Measurements from ENCODE around the gene LRMDA.

LRMDA gene

GRCh38 chr10:76108563-76109359, 677.3 kb downstream of the LRMDA start:
- DNase-seq (ENCODE audit: low read depth in 2 of 2, low spot score in 1 of 2), result no peak

DNA sequence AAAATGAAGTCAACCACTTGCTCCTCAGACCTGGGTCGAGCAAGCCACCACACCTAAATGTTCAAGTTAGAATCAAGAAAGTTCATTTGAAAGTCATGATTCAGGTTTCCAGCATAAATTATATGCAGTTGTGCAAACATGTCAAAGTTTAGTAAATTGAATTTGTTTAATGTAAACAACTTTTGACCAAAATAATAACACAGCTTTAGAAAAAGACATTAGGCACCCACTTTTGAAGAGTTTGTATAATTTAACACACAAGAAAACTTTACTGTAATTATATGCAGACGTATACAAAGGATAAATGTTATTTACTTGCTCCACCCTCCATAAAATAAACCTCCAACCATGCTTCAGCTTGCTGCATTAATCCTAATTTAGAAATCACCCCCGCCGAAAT, 680.0 kb downstream of the LRMDA start:
- no peak for DNase-seq (ENCODE audit: low read depth in 2 of 2, low spot score in 1 of 2)

- DNase-seq (ENCODE audit: low read depth in 2 of 2, low spot score in 1 of 2), result no peak
Measured at GRCh38 chr10:76111986-76112825, 680.8 kb downstream of the LRMDA start.

DNA sequence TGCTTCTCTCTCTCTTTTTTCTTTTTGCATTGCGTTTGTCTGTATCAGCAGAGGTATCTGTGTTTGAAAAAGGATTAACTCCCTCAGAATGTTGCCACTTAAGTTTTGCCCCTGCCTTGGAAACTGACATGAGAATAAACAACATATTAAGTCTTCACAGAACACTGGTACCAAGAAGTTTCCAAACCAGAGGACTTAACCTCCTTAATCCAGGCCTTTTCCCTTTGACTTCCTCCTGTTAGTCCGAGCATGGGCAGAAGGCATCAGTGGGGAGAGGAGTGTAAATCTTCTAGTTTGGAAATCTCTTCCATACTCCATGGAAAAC, 681.4 kb downstream of the LRMDA start:
- no peak for DNase-seq (ENCODE audit: low read depth in 2 of 2, low spot score in 1 of 2)

- no peak for DNase-seq (ENCODE audit: low read depth in 2 of 2, low spot score in 1 of 2)
Measured at GRCh38 chr10:76113952-76114351, 682.5 kb downstream of the LRMDA start.

- DNase-seq (ENCODE audit: low read depth in 2 of 2, low spot score in 1 of 2), result no peak
Measured at GRCh38 chr10:76114581-76115001, 683.2 kb downstream of the LRMDA start.

DNA sequence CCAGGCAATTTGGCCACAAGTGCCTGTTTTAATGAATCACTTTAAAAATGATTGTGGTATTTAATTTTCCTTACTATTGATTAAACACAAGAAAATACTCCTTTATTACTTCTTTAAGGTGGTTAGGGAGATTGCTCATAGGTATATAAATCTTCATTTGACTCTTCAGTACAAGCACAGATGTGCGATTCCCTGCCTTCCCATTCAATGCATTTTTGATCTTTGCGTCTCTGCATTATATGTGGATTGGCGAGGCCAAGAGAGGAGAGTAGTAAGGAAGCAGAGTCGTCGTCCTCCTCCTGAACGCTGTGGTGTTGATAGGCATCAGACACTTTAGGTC, 683.7 kb downstream of the LRMDA start:
- no peak for DNase-seq (ENCODE audit: low read depth in 2 of 2, low spot score in 1 of 2)

DNA sequence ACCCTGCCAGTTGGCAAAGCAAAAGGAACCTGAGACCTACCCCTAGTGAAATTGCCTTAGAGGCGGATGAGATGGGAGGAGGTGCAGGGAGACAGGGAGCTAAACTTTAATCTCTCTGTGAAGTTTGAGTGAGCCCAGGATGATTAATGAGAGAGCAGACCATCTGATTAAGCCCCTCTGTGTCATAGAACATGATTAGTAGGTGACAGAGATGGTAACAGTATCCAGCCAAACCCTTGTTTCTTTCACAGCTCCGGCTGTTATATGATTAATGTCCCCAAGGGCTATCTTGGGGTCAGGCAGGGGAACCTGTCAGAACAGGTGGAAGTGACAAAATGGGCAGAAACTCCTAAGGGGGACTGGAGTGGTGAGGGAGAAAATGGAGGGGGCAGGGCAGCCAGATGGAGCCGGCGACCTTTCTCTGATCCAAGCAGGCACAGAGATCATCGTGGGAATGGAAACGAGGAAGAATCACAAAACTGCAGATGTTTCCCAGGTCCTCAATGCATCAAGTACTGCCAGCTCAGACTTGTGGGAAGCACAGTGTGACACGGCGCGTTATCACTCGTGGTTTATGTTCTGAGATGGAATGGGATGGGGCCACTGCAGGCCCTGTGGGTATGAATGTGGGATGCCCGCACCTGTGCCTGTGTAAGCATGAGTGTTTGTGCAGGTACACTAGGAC, 684.2 kb downstream of the LRMDA start:
- DNase-seq (ENCODE audit: low read depth in 2 of 2, low spot score in 1 of 2), result no peak

GRCh38 chr10:76116523-76116922, 685.1 kb downstream of the LRMDA start:
- no peak for DNase-seq (ENCODE audit: low read depth in 2 of 2, low spot score in 1 of 2)

- no peak for DNase-seq (ENCODE audit: low read depth in 2 of 2, low spot score in 1 of 2)
Measured at GRCh38 chr10:76117949-76118348, 686.5 kb downstream of the LRMDA start.

GRCh38 chr10:76119036-76119435, 687.6 kb downstream of the LRMDA start:
- no peak for DNase-seq (ENCODE audit: low read depth in 2 of 2, low spot score in 1 of 2)

GRCh38 chr10:76119515-76119914, 688.1 kb downstream of the LRMDA start:
- DNase-seq (ENCODE audit: low read depth in 2 of 2, low spot score in 1 of 2), result no peak

DNA sequence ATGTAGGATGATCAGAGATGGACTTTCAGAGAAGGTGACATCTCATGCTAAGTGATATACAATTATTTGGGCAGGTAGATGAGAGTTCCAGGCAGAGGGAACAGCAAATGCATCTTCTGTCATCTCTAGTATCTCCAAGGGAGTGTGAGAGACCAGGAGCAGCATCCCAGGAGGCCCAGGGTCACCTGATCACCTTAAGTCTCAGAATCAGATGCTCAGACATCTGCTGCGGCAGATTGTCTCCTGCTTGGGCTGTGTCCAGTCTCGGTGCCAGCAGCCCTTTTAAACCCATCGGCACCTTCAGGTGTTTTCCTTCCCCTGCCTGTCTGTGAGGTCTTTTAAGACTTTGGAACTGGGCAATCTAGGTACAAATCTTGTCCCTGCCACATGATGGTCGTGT, 690.6 kb downstream of the LRMDA start:
- no peak for DNase-seq (ENCODE audit: low read depth in 2 of 2, low spot score in 1 of 2)

GRCh38 chr10:76124280-76124679, 692.9 kb downstream of the LRMDA start:
- no peak for DNase-seq (ENCODE audit: low read depth in 2 of 2, low spot score in 1 of 2)

GRCh38 chr10:76125900-76126299, 694.5 kb downstream of the LRMDA start:
- DNase-seq (ENCODE audit: low read depth in 2 of 2, low spot score in 1 of 2), result no peak

DNA sequence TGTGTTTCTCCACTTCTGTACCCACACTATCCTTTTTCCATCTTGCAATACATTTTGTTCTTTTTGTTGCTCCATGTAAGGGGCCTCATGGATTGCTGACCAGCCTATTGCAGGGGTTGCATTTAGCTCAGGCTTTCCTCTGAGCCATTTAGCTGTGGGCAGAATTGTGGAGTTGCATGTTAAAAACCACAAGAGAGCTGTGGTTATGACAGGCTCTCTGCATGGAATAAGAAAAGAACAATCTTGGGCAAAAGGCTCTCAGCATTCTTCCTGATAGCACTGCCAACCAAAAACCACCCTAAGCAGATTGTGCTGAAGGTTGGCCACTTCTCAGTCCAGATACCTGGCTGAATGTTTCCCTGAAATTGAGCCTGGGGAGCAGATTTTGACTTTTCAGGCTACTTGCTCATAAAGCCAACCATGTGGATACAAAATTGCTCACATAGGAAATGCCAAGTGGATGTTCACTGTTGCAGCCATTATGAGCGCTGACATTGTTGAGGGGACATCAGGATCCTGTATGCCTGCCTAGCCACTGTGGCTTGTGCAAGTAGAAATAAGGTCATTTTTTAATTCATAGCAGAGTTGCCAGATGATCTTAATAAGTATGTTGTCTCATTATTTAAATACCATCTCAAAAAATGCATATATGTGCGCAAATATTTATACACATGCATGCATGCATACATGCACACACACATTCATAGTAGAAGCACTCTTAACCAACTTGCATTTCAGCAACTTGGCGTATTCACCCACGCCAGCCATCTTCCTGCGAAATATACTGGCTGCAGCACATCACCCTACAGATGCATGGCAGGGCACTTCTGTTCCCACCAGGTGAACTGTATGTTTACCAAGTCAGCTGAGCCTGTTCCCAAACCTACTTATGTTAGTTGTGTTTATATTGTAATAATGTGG, 695.4 kb downstream of the LRMDA start:
- DNase-seq (ENCODE audit: low read depth in 2 of 2, low spot score in 1 of 2), result no peak

- DNase-seq (ENCODE audit: low read depth in 2 of 2, low spot score in 1 of 2), result no peak
Measured at GRCh38 chr10:76127984-76128589, 696.7 kb downstream of the LRMDA start.

- no peak for DNase-seq (ENCODE audit: low read depth in 2 of 2, low spot score in 1 of 2)
Measured at GRCh38 chr10:76129213-76129612, 697.8 kb downstream of the LRMDA start.

- DNase-seq (ENCODE audit: low read depth in 2 of 2, low spot score in 1 of 2), result no peak
Measured at GRCh38 chr10:76130892-76131291, 699.5 kb downstream of the LRMDA start.

- no peak for DNase-seq (ENCODE audit: low read depth in 2 of 2, low spot score in 1 of 2)
Measured at GRCh38 chr10:76133597-76134255, 702.3 kb downstream of the LRMDA start.

Data from stimulated activated CD8-positive, alpha-beta memory T cell treated with anti-CD3 and anti-CD28 coated beads, Interleukin-4, amount 100 ng/mL, for 4 hours (primary cell).